HK-2 (cell line): ENCODE measurements around the gene MEF2C.
A peak's percentile ranks its signal among the peaks of the same experiment; 100 is the strongest.

Experiments
- DNase-seq: peaks from one replicate; pipeline ENCODE4 v3.0.0-alpha.2; 2018; ENCODE audit not compliant: unreplicated experiment

MEF2C gene

DNA sequence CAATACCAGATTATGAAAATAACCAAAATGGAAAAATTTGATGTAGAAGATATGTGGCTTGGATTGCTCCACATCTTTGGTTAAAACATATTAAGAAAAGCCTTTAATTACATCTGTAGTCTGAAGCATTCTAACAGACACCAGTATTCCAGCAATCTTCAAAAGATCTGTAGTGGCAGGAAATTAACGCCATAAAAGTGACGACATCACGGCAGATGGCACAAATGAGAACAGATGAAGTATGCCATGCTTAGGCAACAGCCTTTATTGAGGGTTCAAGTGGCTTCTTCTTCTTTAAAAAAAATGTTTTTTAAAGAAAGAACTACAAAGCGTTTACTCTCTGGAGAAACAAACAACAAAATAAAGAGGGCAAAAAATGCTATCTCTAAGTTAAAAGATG lies 164.2 kb downstream of the MEF2C start:
- DNase-seq = no peak

DNA sequence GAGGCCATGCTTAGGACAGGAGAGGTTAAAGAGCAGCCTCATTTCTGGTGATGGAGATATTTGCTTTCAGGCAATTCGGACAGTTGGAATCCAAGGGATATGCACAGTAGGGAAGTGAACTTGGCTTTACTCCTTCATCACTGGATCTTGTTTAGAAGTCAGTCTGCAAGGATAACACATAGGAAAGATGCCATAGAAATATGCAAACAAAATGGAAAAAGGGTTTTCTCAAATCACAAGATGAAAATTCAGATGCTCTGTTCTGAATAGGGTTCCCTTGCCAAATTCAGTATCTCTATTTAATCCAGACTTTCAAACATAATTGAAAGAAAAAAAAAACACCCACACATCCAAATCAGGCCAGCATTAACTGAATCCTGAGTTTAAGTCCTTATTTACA lies 166.9 kb downstream of the MEF2C start:
- DNase-seq = no peak

DNA sequence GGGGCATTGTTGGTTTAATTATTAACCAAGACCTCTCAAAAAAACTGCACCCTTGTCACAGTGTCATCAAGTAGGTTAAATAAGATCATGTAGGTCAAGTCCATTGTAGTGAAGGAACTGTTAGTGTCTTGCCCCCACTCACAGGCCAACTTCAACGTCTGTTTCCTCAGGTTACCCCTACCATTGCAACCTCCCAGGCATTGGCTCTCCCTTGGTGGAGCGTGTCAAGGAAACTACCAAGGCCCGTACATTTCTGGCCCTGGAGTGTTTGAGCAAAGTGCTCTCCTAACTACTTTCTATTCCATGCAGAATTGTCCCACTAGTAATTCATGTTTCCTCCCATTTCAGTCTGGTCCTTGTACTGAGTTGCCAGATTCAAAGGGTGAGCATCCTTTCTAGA lies 167.5 kb downstream of the MEF2C start:
- no peak for DNase-seq

DNA sequence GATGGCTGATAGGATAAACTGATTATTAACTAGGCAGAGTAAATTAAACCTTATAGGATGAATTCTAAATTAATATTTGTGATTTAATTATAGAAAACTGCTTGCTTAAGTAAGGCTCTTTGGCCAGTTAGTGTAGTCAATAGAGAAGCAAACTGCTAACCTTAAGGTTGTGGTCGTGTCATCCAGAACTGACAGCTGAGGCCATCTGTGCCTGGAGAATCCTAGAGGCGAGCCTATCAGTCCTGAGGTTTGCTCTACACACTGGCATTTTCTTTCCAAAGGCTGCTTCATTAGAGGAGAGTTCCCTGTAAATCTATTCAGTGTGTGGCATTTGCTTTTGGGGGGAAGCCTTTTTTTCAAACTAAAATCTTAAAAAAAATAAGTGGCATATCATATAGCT lies 169.2 kb downstream of the MEF2C start:
- DNase-seq = no peak

DNA sequence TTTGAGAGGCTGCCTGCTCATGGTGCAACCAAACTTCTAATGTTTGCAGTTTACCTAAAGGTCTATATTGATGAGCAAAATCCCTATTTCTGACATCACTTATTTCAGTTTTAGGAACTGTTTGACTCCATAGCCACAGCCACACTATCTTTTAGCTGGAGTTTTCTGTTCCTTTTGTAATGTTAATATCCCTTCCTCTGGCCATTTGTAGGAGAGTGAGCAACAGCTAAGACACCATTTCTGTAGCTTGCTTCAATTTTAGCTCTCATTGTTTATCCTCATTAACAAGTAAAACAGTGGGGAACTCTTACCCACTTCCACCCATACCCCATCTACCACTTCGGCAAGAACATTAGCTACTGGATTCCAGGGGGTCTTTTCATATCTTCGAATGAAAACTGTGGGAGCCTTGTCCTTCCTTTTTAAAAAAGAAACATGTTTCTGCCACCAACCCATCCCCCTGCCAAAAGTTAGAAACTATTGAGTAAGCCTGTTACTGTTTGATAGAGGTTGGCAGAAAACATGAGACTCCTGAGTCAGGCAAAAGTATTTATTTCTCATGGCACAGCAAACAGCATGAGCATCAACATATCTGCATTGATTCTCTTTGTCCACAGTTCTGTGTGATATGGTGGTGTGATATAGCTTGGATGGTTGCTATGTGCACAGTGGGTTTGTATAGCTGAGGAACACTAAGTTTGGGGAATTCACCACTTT lies 174.1 kb downstream of the MEF2C start:
- no peak for DNase-seq

DNA sequence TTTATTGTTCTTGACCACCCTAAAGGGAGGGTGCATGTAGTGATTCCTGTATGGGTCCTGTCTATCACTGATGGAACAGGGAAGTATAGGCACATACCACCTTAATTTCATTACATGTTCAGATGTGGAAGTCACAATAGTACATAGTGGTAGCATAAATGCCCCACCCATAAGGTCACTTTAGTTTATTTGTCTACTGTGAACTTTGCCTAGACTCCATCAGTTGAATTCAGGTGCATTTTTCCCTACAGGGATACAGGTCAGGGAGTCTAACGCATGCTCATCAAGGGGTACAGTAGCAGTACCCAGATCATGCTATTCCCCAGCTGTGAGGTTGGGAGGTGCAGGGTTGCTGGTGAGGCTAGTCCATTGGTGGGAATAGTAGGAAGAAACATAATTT lies 175.0 kb downstream of the MEF2C start:
- DNase-seq = no peak

DNA sequence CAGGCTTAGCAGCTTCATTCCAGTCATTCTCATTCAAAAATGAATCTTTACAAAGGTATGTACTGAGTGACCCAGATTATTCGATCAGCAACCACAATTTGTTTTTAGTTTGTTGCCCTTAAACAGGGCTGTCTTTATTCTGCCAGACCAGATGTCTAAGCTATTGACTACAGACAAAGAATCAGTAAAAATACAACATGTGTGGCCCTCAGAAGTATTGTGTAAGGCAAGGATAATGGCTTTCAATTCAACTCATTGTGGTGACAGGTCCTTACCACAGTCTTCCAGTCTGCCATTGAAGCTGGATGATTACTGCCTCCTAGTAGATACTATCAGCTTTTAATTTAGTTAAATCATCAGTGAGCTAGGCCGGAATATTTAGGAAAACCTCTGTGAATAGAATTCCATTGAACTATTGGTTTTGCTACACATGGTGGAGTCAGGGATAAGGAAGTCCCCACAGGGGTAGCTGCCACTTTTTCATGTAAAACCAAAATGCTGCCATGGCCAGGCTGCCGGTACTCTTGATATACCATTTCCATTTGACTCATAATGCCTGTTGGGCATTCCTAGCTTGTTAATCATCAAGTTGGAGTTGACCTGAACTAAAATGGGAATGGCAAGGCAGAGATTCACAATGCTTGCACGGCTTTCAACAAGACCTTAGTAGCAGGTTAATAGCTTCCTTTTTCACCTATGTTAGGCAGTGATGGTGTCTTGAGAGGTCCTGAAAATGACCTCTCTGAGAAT lies 175.6 kb downstream of the MEF2C start:
- DNase-seq = no peak

DNA sequence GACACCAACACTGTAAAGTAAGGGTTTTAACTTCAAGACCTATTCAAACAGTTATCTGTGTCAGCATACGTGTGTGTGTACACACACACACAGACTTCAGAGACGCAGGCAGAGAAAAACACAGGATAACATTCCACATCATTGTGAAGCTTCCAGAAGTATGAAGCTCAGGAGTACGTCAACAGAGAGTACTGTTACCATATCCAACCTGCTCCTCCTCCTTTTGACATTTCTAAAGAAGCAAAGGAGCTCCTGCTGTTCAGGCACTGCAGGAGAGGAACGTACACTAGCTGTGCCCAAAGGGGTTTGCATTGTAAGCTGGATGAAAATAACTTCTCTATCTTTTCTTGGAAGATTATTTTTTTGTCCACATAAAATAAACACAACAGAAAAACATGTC lies 180.7 kb downstream of the MEF2C start:
- DNase-seq = no peak

DNA sequence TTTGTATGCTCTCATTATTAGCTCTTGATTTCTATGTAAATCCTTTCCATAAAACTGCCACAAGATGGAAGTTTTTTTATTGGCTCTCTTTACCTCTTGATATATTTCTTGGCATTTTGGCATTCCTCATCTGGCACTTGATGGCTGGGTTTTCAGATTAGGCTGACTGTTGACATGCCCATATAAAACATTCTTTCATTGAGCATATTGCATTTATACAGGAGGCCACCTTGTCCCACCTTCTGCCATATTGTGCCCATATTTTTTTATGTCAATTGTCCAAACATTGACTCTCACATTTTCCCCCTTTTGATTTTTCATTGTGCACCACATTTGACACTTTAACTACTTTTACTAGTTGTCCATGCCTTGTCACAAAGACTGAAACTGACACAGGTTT lies 182.9 kb downstream of the MEF2C start:
- DNase-seq = no peak

DNA sequence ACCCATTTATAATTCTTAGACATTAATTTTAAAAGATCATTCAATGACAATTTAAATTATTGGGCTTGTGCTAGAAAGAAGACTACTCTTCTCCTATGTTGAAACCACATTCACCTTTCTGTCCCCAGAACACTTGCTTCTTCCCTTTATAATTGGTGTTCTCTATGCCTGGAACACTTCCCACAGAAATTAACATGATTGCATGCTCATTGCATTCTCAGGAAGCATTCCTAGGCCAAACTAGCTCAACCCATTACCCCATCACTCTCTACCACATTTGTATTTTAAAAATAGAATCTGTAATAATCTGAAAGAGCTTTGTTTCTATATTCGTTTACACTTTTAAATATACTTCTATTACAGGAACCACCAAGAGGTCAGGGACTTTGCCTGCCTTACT lies 184.7 kb downstream of the MEF2C start:
- no peak for DNase-seq

DNA sequence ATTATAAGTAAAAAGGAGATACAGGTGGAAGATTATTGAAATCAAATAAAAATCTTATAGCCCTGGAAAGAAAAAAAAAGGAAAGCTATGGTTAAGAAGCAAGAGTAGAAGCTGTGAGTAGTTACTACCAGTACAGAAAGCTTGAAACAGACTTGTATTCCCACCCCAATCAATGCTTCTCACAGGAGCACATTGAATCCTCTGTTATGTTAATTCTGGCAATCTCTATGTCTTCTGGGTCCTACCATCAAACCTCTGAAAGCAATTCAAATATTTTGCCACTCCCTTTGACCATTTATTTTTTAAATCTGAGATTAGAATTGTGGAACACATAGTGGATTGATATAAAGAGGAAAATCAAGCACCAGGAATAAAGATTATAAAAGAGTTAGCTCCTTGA lies 186.5 kb downstream of the MEF2C start:
- no peak for DNase-seq

DNA sequence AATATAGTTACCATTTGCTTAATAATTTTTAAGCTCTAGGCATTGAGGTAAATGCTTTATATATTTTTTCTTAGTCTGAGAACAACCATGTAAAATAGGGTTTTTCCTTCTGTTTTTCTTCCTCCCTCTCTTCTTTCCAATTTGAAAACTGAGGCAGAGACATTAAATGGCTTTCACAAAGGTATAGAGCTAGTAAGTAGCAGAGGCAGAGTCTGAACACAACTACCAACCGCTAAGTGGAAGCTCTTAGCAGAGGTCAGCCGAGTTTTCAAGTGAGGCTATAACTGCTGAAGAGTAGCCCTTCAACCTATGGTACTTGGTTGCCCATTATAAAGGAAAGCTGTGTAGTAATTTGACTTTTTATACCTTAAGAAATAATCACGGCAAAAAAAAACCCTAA lies 187.1 kb downstream of the MEF2C start:
- no peak for DNase-seq

DNA sequence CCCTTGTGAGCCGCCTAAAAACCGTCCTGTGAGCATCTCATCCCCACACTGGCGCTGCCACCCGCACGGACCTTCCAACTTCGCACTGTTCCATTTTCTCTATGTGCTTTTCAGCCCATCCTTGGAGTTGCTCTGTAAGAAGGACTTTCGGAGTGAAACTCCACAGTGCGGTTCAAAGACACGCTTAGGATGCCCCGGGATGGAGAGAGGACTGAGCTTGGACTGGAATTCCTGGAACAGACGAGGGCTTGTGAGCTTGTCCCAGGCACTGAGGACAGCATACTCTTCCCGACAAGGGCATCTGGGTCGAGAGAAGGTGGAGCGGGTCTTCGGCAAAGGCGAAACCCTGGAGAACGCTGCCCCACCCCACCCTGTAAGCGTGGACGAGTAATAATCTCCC lies 187.8 kb downstream of the MEF2C start:
- DNase-seq = no peak

DNA sequence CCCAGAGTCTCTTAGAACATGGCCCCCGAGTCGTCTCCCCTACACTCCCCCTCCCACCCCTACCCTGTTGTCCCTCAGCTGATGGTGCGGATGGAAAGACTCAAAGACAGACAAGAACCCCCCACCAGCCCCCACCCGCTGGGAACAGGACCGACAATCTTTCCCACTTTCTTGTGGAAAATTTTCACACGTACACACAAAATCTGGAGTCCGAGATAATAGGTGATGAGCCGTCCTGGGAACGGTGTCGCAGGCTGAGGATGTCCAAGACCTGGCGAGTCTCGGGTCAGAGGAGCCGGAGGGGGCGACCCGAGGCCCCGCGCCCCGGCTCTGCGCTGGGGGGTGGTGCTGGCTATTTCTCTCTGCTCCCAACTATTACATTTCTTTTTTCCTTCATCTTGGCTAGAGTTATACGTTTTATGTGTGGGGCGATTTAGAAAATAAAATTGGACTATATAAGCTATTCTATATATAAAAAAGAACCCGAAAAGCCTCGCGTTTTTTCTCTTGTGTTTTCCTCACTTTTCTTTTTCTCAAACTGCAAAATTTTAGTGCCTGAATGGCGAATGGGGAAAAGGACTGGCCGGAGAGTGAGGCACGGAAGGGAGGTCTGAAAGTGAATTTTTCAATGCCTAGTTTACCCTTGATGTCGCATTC lies 188.8 kb downstream of the MEF2C start:
- no peak for DNase-seq

DNA sequence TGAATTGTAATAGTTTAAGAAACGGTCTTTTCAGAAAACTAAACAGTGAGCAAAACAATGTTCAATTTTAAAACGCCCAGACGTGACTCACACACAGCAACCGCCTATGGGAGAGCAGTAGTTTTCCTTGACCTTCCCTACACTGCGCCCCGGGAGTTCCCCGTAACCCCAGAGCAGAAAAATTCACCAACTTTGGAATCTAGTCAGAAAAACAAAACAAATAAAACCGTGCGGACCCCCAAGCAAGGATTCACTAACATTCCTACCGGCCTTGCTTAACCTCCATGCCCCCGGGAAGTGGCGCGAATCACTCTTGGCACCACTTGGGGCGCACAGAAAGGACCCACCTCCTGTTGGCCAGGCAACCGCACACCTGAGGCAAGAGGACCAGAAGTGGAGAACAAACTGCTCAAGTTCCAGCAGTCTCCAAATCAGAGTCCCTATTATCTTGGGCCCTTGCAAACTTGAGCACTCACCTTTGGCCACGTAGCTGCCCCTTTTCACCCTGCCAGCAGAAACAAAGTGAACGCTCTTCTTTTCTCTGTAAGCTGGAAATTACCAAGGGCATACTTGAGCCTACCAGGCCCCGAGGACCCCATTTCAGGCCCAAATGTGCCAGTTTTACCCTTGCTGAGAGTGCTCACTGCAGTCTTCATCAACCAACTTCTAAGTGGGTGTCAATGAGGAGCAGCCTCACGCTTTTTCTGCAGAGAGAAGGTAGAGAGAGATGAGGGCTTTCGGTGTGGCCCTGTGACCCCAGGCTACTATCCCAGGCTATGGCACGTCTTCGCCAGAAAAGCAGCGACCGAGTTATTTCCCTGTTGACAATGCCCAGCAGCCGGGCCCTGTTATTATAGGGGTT lies 189.7 kb downstream of the MEF2C start:
- DNase-seq = no peak

DNA sequence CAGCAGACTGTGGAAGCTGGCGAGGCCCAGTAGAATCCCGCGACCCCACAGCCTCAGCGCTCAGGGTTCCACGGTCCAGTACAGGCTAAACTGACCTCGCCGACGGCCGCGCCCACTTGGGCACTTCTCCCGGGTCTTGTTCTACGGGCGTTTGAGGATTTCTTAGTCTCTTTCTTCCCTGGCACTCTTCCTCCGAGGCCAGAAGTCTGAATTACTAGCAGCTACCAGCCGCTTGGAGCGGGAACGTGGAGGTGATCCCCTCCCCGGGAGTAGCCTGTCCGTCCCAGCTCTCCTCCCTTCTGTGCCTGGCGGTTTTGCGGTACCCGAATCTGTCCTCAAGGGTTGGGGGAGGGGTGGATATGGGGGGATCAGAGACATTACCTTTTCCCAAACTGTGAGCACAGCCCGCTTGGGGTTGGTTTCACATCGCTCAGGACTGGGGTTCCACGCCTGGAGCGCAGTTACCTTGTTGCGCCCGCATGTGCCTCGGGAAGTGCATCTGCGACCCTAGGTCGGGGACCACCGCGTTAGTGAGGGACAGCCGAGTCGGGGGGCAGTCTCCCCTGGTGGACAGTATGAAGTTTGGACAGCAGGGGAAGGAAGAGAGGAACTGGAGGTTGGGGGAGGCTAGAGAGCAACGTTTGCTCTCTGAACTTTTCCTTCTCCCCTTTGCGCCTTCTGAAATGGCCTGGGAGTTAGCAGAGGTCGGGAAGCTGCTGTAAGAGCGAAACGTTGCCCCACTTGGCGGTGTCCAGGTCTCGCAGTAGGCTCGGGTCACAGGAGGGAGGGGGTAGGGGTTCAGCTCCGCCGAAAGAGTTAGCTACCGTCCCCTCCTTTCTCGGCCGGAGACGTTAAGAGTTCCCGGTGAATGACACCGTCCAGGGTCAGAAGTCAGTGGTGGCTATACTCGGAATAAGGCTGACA lies 190.8 kb downstream of the MEF2C start:
- DNase-seq = no peak

DNA sequence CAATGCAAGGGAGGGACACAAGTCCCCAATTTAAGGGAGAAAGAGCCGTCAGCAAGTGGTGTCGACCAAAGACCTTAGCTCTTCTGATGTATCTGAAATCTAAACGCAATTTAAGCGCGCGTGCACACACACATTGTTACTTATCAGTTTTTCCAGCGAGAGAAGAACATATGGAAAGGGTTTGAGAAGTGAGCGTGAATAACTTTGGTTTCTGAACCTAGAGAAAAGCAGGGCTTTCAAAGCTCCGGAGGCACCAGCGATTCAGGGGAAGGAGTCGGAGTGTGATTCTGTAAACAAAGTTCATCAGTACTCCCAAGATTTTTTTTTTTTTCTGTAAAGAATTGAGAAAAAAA lies 191.8 kb downstream of the MEF2C start:
- no peak for DNase-seq

DNA sequence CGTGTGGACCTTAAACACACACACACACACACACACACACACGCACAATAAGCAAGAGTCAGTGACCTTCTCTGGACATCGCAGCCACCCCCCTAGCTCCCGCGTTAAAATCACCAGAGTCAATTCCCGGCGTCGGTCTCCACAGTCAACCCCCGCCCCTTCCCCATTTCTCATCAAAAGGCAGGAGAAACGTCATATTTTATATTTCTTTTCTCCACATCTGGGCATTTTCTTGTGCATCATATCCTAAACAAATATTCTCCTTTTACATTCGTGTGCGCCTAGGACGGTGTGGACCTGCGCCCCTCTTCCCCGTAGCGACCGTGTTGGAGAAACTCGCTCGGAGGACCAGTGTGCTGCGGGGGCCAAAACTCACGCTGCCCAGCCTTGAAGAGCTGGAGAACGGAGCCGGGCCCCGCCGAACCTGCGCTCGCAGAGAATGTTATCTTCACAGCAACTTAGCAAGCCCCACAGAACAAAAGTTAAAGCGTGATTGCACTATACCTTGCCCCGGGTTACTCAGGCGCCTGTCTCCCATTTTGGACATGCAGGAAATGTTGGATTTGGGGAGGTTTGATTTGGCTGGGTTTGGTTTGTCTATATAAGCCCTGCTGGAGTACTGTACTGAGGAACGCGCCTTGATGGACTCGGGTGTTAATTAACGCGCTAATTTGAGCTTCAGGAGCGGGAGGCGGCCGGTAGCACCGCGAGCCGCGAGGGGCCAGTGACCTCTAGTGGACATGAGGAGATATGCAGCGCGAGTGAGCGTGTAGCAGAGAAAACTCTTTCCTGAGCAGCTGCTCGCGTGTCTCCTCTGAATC lies 192.4 kb downstream of the MEF2C start:
- peak; percentile 44 for DNase-seq

DNA sequence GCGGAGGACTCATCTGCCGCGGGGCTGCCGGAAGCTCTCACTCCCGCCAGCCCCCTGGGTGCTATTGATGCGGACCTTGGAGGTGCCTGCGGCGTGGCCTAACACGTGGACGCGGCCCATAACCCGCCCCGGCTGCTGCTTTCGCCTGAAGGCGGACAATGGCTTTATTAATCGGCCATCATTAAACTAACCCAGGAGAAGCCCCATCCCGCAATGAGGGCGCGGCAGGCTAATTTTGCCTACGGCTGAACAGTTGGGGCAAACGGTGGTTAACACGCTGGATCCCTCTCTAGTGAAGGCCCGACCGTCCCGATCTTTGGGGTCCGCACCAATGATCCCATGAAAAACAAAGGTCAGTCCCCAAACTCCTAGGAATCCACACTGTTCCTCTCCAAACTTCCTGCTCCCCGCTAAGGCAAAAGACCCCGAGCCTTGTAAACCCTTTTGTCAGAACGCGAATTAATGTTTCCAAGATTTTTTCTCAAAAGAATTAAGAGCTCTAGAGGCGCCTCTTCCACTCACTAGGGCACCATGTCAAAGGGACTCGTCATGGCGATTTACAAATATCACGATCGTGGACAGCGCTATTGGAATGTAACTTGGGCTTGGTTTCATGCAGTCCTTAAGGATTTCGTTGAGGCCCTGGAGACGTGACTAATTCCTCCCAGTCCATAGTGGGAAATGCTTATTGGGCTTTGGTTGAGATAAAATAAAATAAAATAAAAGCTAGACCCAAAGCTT lies 193.1 kb downstream of the MEF2C start:
- no peak for DNase-seq
